H9 (cell line): ENCODE measurements around the gene TPCN2. TPM values are rescaled to one million over a fixed set of nuclear protein-coding genes. Genes with fewer than 3 reads are reported as not detected.

Experiments used
- DNase-seq: peaks from one replicate; pipeline ENCODE4 v3.0.0-alpha.2; 2017
- H2AFZ ChIP-seq: one replicate; pipeline ENCODE4 v1.6.1; 2013; ENCODE audit warnings: mild to moderate bottlenecking, low read length, control low read depth, moderate library complexity
- H2AK5ac ChIP-seq: 2 replicates; pipeline ENCODE4 v1.6.1; 2013; ENCODE audit warnings: low read length, control low read depth, mixed read lengths; ENCODE audit not compliant: insufficient read length
- H2BK120ac ChIP-seq: one replicate; pipeline ENCODE4 v1.6.1; 2013; ENCODE audit warnings: low read depth, mild to moderate bottlenecking, low read length, control low read depth, inconsistent platforms; ENCODE audit not compliant: poor library complexity, severe bottlenecking
- H2BK12ac ChIP-seq: 2 replicates; pipeline ENCODE4 v1.6.1; 2013; ENCODE audit warnings: low read length, control low read depth, mixed read lengths, low read depth; ENCODE audit not compliant: insufficient read length
- H2BK15ac ChIP-seq: 2 replicates; pipeline ENCODE4 v1.6.1; 2013; ENCODE audit warnings: low read depth, low read length, control low read depth
- H2BK20ac ChIP-seq: one replicate; pipeline ENCODE4 v1.6.1; 2013; ENCODE audit warnings: low read depth, mild to moderate bottlenecking, low read length, control low read depth, inconsistent platforms; ENCODE audit not compliant: poor library complexity, severe bottlenecking
- H2BK5ac ChIP-seq: 2 replicates; pipeline ENCODE4 v1.6.1; 2013; ENCODE audit warnings: low read length, control low read depth, mixed read lengths; ENCODE audit not compliant: insufficient read length
- H3K14ac ChIP-seq: 2 replicates; pipeline ENCODE4 v1.6.1; 2013; ENCODE audit warnings: low read length, control low read depth; ENCODE audit not compliant: insufficient read depth
- H3K18ac ChIP-seq: 2 replicates; pipeline ENCODE4 v1.6.1; 2013; ENCODE audit warnings: low read depth, mild to moderate bottlenecking, mixed read lengths, low read length, control low read depth; ENCODE audit not compliant: insufficient read length
- H3K23ac ChIP-seq: 2 replicates; pipeline ENCODE4 v1.6.1; 2013; ENCODE audit warnings: low read length, control low read depth, mixed read lengths, low read depth; ENCODE audit not compliant: insufficient read length
- H3K23me2 ChIP-seq: 2 replicates; pipeline ENCODE4 v1.6.1; 2013; ENCODE audit warnings: low read depth, mild to moderate bottlenecking, mixed read lengths, low read length, control low read depth; ENCODE audit not compliant: insufficient read length, poor library complexity, severe bottlenecking
- H3K27ac ChIP-seq: 2 replicates; pipeline ENCODE4 v1.5.1; 2013; ENCODE audit warnings: low read length, control low read depth, mixed read lengths, low read depth; ENCODE audit not compliant: insufficient read length
- H3K27me3 ChIP-seq: 2 replicates; pipeline ENCODE4 v1.6.1; 2013; ENCODE audit warnings: low read length, control low read depth, inconsistent platforms; ENCODE audit not compliant: insufficient read depth
- H3K4ac ChIP-seq: 2 replicates; pipeline ENCODE4 v1.6.1; 2013; ENCODE audit warnings: low read depth, mild to moderate bottlenecking, control low read depth, inconsistent platforms, low read length, moderate library complexity
- H3K4me1 ChIP-seq: 2 replicates; pipeline ENCODE4 v1.6.1; 2013; ENCODE audit warnings: low read length, control low read depth, inconsistent platforms; ENCODE audit not compliant: insufficient read depth
- H3K4me2 ChIP-seq: 2 replicates; pipeline ENCODE4 v1.6.1; 2013; ENCODE audit warnings: low read length, control low read depth, mixed read lengths; ENCODE audit not compliant: insufficient read length, insufficient read depth
- H3K56ac ChIP-seq: 2 replicates; pipeline ENCODE4 v1.6.1; 2013; ENCODE audit warnings: low read depth, mild to moderate bottlenecking, mixed read lengths, low read length, control low read depth; ENCODE audit not compliant: insufficient read length
- H3K79me1 ChIP-seq: 2 replicates; pipeline ENCODE4 v1.6.1; 2013; ENCODE audit warnings: low read depth, mild to moderate bottlenecking, moderate library complexity, low read length, control low read depth, inconsistent platforms; ENCODE audit not compliant: insufficient read depth, poor library complexity, severe bottlenecking
- H3K79me2 ChIP-seq: 2 replicates; pipeline ENCODE4 v1.6.1; 2013; ENCODE audit warnings: low read length, control low read depth, inconsistent platforms; ENCODE audit not compliant: insufficient read depth
- H3K9ac ChIP-seq: 2 replicates; pipeline ENCODE4 v1.6.1; 2013; ENCODE audit warnings: low read length, control low read depth, mixed read lengths; ENCODE audit not compliant: insufficient read length; ENCODE audit errors: extremely low read depth
- H3K9me3 ChIP-seq: one replicate; pipeline ENCODE4 v1.6.1; 2013; ENCODE audit warnings: low read depth, low read length, inconsistent platforms; ENCODE audit not compliant: control insufficient read depth
- H3T11ph ChIP-seq: one replicate; pipeline ENCODE4 v1.6.1; 2013; ENCODE audit warnings: mild to moderate bottlenecking, low read length, control low read depth, inconsistent platforms
- H4K20me1 ChIP-seq: one replicate; pipeline ENCODE4 v1.6.1; 2013; ENCODE audit not compliant: control insufficient read depth, insufficient read length, insufficient read depth
- H4K5ac ChIP-seq: 2 replicates; pipeline ENCODE4 v1.6.1; 2013; ENCODE audit warnings: low read depth, mild to moderate bottlenecking, mixed read lengths, low read length, control low read depth; ENCODE audit not compliant: insufficient read length
- H4K8ac ChIP-seq: replicated peaks from 2 replicates; pipeline ENCODE4 v1.6.1; 2013; ENCODE audit warnings: low read length, control low read depth, mixed read lengths, low read depth; ENCODE audit not compliant: insufficient read length
- H4K91ac ChIP-seq: 2 replicates; pipeline ENCODE4 v1.6.1; 2013; ENCODE audit warnings: low read depth, mild to moderate bottlenecking, moderate library complexity, mixed read lengths, low read length, control low read depth; ENCODE audit not compliant: insufficient read length
- H3K27ac Mint-ChIP-seq, 3 experiments: 2 replicates in 2 of 3; 3 replicates in 1 of 3; pipeline ENCODE4 v1.8.0; 2020 to 2021; ENCODE audit warnings: mixed read lengths in 3 of 3, mild to moderate bottlenecking in 1 of 3, moderate library complexity in 1 of 3
- H3K27me3 Mint-ChIP-seq: 2 replicates; pipeline ENCODE4 v1.8.0; 2021; ENCODE audit warnings: low read depth, mild to moderate bottlenecking, moderate library complexity, mixed read lengths
- H3K36me3 Mint-ChIP-seq, 3 experiments: 2 replicates in 2 of 3; 3 replicates in 1 of 3; pipeline ENCODE4 v1.8.0; 2020 to 2021; ENCODE audit warnings: low read depth in 3 of 3, mixed read lengths in 3 of 3; ENCODE audit not compliant: insufficient read depth in 1 of 3
- H3K4me1 Mint-ChIP-seq, 2 experiments: 2 replicates each; pipeline ENCODE4 v1.8.0; 2020; ENCODE audit warnings: mixed read lengths in 2 of 2
- H3K4me3 Mint-ChIP-seq, 2 experiments: 2 replicates in 1 of 2; 3 replicates in 1 of 2; pipeline ENCODE4 v1.8.0; 2020 to 2021; ENCODE audit warnings: mild to moderate bottlenecking in 2 of 2, mixed read lengths in 2 of 2, moderate library complexity in 1 of 2
- H3K9me3 Mint-ChIP-seq, 2 experiments: 2 replicates in 1 of 2; 3 replicates in 1 of 2; pipeline ENCODE4 v1.8.0; 2020; ENCODE audit warnings: mild to moderate bottlenecking in 2 of 2, mixed read lengths in 2 of 2, moderate library complexity in 1 of 2
- CTCF ChIP-seq: fragments of 200-600 bp; sonication (generic); conservative IDR thresholded peaks from 3 replicates; pipeline ENCODE4 v1.8.0; 2021; ENCODE audit warnings: antibody characterized with exemption, mild to moderate bottlenecking
- WGBS: extraction: QIAGEN DNeasy Blood & Tissue Kit; methylation state at CpG from one replicate; pipeline ENCODE4 v1.1.7; 2013; ENCODE audit warnings: missing lambda C conversion rate, low lambda C conversion rate, mixed read lengths; ENCODE audit not compliant: insufficient read length; ENCODE audit errors: extremely low coverage; 5-methylcytosine and 5-hydroxymethylcytosine counted together
- total RNA-seq: library from RNA; stranded (reverse); gene quantifications from 2 replicates; pipeline ENCODE4 v1.2.1, GENCODE V29; 2021

The TPCN2 gene
- total RNA-seq, 1 experiment from 2014 or later = 16.8 TPM

GRCh38 chr11:69037074-69037473, 11.7 kb upstream of the TPCN2 start:
- H2BK12ac ChIP-seq = no peak overlapping the region
- H4K91ac ChIP-seq = no peak overlapping the region
- no peak overlapping the region for H2BK20ac ChIP-seq
- H3K23ac ChIP-seq = no peak overlapping the region
- no peak overlapping the region for H3T11ph ChIP-seq
- no peaks in the 10 kb centered on the region for H3K23me2 ChIP-seq
- Mint-ChIP-seq H3K27me3 (no peaks in the 10 kb centered on the region), H3K36me3 (no peaks in the 10 kb centered on the region), H3K4me1 (peaks cover 23 to 30% of the 10 kb centered on the region in 2 experiments), H3K9me3 (no peaks in the 10 kb centered on the region), H3K4me3 (no peak overlapping the region), H3K27ac (no peak overlapping the region)
- H3K79me1 ChIP-seq = no peaks in the 10 kb centered on the region
- H4K5ac ChIP-seq = no peak overlapping the region
- H3K18ac ChIP-seq = no peak overlapping the region
- H2BK5ac ChIP-seq = no peak overlapping the region
- no peak overlapping the region for H3K4ac ChIP-seq
- H4K8ac ChIP-seq = no peak overlapping the region
- no peaks in the 10 kb centered on the region for H4K20me1 ChIP-seq
- H3K4me1 ChIP-seq = no peaks in the 10 kb centered on the region; the same call in 1 of the 2 replicates
- TF ChIP-seq CTCF = no peak
- H3K9ac ChIP-seq = no peak overlapping the region
- H3K27ac ChIP-seq = no peak overlapping the region
- no peak for DNase-seq
- H3K14ac ChIP-seq = no peak overlapping the region
- H3K56ac ChIP-seq = no peak overlapping the region
- H2AFZ ChIP-seq = no peak overlapping the region
- no peaks in the 10 kb centered on the region for H3K27me3 ChIP-seq
- H3K79me2 ChIP-seq = no peaks in the 10 kb centered on the region
- no peak overlapping the region for H2BK15ac ChIP-seq
- no peak overlapping the region for H2AK5ac ChIP-seq
- no peak overlapping the region for H3K4me2 ChIP-seq
- H2BK120ac ChIP-seq = no peak overlapping the region
- WGBS = no CpG with 5 or more reads among the region's 18 CpGs
- H3K9me3 ChIP-seq = no peaks in the 10 kb centered on the region
